HCT116 (cell line): Measurements from ENCODE around the gene TNFRSF8.

Source experiments
- CTCF ChIP-seq, 3 experiments: fragments of 200-600 bp in 1 of 3; sonication (generic) in 1 of 3; IDR thresholded peaks in 2 of 3; conservative IDR thresholded peaks in 1 of 3; 2 replicates each; pipeline ENCODE4 v1.5.1; 2012 to 2017; ENCODE audit warnings: low read depth in 2 of 3, low read length in 2 of 3, antibody characterized with exemption in 1 of 3, borderline replicate concordance in 1 of 3, control low read depth in 1 of 3, mild to moderate bottlenecking in 1 of 3, mixed read lengths in 1 of 3, mixed run types in 1 of 3, moderate library complexity in 1 of 3; ENCODE audit not compliant: insufficient read depth in 1 of 3
- EZH2 ChIP-seq: fragments of 200-600 bp; sonication (generic); IDR thresholded peaks from 2 replicates; pipeline ENCODE4 v1.6.1; 2017; ENCODE audit warnings: antibody characterized with exemption, mixed run types
- EZH2phosphoT487 ChIP-seq: fragments of 200-600 bp; IDR thresholded peaks from 2 replicates; pipeline ENCODE4 v1.6.1; 2018; ENCODE audit warnings: antibody characterized with exemption, borderline replicate concordance
- MAX ChIP-seq: IDR thresholded peaks from 2 replicates; pipeline ENCODE4 v1.6.1; 2012
- POLR2A ChIP-seq: IDR thresholded peaks from 2 replicates; pipeline ENCODE4 v1.7.0; 2011; ENCODE audit warnings: borderline replicate concordance; ENCODE audit not compliant: insufficient read depth, insufficient read length; ENCODE audit errors: extremely low read depth
- POLR2AphosphoS5 ChIP-seq: IDR thresholded peaks from 2 replicates; pipeline ENCODE4 v1.6.1; 2011; ENCODE audit warnings: mild to moderate bottlenecking, low read depth, low read length, moderate library complexity
- RAD21 ChIP-seq: IDR thresholded peaks from 2 replicates; pipeline ENCODE4 v1.6.1; 2012; ENCODE audit warnings: low read depth, mild to moderate bottlenecking
- SIN3A ChIP-seq: IDR thresholded peaks from 2 replicates; pipeline ENCODE4 v1.6.1; 2012; ENCODE audit warnings: low read depth
- SP1 ChIP-seq: IDR thresholded peaks from 2 replicates; pipeline ENCODE4 v1.6.1; 2012; ENCODE audit warnings: low read depth
- ZFX ChIP-seq: fragments of 450-650 bp; IDR thresholded peaks from 2 replicates; pipeline ENCODE4 v1.6.1; 2017

GRCh38 chr1:12049616-12050015, 13.5 kb upstream of the TNFRSF8 start:
- no peak for TF ChIP-seq SP1
- no peak for TF ChIP-seq EZH2
- peak in 1 of 3 experiments; percentile 11; a peak in 1 of 6 replicates for TF ChIP-seq CTCF (IDR thresholded peaks at IDR 0.05 in 2 of 3, conservative IDR thresholded peaks at IDR 0.05 in 1 of 3; ENCODE audit: borderline replicate concordance in 1 of 3, insufficient read depth in 1 of 3, low read depth in 2 of 3, low read length in 2 of 3)
- no peak for TF ChIP-seq POLR2AphosphoS5
- no peak for TF ChIP-seq SIN3A
- TF ChIP-seq EZH2phosphoT487 = no peak
- no peak for TF ChIP-seq MAX
- TF ChIP-seq POLR2A = no peak
- no peak for TF ChIP-seq ZFX
- TF ChIP-seq RAD21 = no peak
